GM23338 (cell line): Measurements from ENCODE around the gene FBLN5. TPM values are rescaled to one million over a fixed set of nuclear protein-coding genes. Genes with fewer than 3 reads are reported as not detected.
A peak's percentile ranks its signal among the peaks of the same experiment; 100 is the strongest.

Experiments used
- ATAC-seq: fragments of 200-7000 bp; cut with Tn5 transposase; 3 replicates; pipeline ENCODE4 v1.9.1; 2020
- DNase-seq: peaks from one replicate; pipeline ENCODE4 v3.0.0-alpha.2; 2015; ENCODE audit warnings: low spot score
- H2AFZ ChIP-seq: fragments of 200-600 bp; sonication (generic); 2 replicates; pipeline ENCODE4 v1.8.0; 2016; ENCODE audit warnings: antibody characterized with exemption, mild to moderate bottlenecking, moderate library complexity
- H3F3A ChIP-seq: fragments of 200-600 bp; sonication (generic); replicated peaks from 2 replicates; pipeline ENCODE4 v1.8.0; 2017; ENCODE audit warnings: antibody characterized with exemption, mixed run types, low read depth
- H3K27ac ChIP-seq: fragments of 200-600 bp; sonication (generic); 2 replicates; pipeline ENCODE4 v1.6.1; 2016; ENCODE audit warnings: low read depth
- H3K27me3 ChIP-seq: fragments of 200-600 bp; sonication (generic); 2 replicates; pipeline ENCODE4 v1.8.0; 2016; ENCODE audit warnings: mild to moderate bottlenecking, mixed run types, moderate library complexity; ENCODE audit not compliant: insufficient read depth
- H3K36me3 ChIP-seq: fragments of 200-600 bp; sonication (generic); 2 replicates; pipeline ENCODE4 v1.8.0; 2016; ENCODE audit warnings: mild to moderate bottlenecking; ENCODE audit not compliant: insufficient read depth
- H3K4me1 ChIP-seq: fragments of 200-600 bp; sonication (generic); 2 replicates; pipeline ENCODE4 v1.8.0; 2016; ENCODE audit warnings: mild to moderate bottlenecking, moderate library complexity; ENCODE audit not compliant: insufficient read depth
- H3K4me2 ChIP-seq: fragments of 200-600 bp; sonication (generic); 2 replicates; pipeline ENCODE4 v1.7.1; 2017; ENCODE audit warnings: mixed run types
- H3K4me3 ChIP-seq: fragments of 200-600 bp; sonication (generic); 2 replicates; pipeline ENCODE4 v1.6.1; 2016; ENCODE audit warnings: mixed run types
- H3K79me2 ChIP-seq: fragments of 200-600 bp; sonication (generic); replicated peaks from 2 replicates; pipeline ENCODE4 v1.8.0; 2017; ENCODE audit warnings: mild to moderate bottlenecking; ENCODE audit not compliant: insufficient read depth
- H3K9me2 ChIP-seq: fragments of 200-600 bp; sonication (generic); 2 replicates; pipeline ENCODE4 v1.8.0; 2017; ENCODE audit not compliant: insufficient read depth
- H4K20me1 ChIP-seq: fragments of 200-600 bp; sonication (generic); replicated peaks from 2 replicates; pipeline ENCODE4 v1.8.0; 2017; ENCODE audit warnings: mild to moderate bottlenecking; ENCODE audit not compliant: insufficient read depth
- H3K27ac Mint-ChIP-seq: 2 replicates; pipeline ENCODE4 v1.8.0; 2020; ENCODE audit warnings: inconsistent platforms, mild to moderate bottlenecking, moderate library complexity, mixed read lengths
- H3K27me3 Mint-ChIP-seq: 3 replicates; pipeline ENCODE4 v1.8.0; 2022; ENCODE audit warnings: low read depth, mild to moderate bottlenecking, moderate library complexity, mixed read lengths, inconsistent platforms; ENCODE audit not compliant: insufficient read depth, poor library complexity
- H3K36me3 Mint-ChIP-seq: 3 replicates; pipeline ENCODE4 v1.8.0; 2021; ENCODE audit warnings: low read depth, mild to moderate bottlenecking, inconsistent platforms, moderate library complexity, mixed read lengths
- H3K4me1 Mint-ChIP-seq: 3 replicates; pipeline ENCODE4 v1.8.0; 2020; ENCODE audit warnings: mild to moderate bottlenecking, inconsistent platforms, mixed read lengths
- H3K4me3 Mint-ChIP-seq: 3 replicates; pipeline ENCODE4 v1.8.0; 2021; ENCODE audit warnings: moderate library complexity, mild to moderate bottlenecking, inconsistent platforms, mixed read lengths
- H3K9me3 Mint-ChIP-seq: 3 replicates; pipeline ENCODE4 v1.8.0; 2020; ENCODE audit warnings: moderate library complexity, mild to moderate bottlenecking, inconsistent platforms, mixed read lengths
- CREB1 ChIP-seq: fragments of 250-450 bp; sonication (Bioruptor Pico); IDR thresholded peaks from 2 replicates; pipeline ENCODE4 v1.5.0; 2020; ENCODE audit warnings: low read depth, mild to moderate bottlenecking, moderate library complexity
- EZH2 ChIP-seq: fragments of 200-600 bp; sonication (generic); IDR thresholded peaks from one replicate; pipeline ENCODE4 v1.8.0; 2017; ENCODE audit warnings: antibody characterized with exemption, mild to moderate bottlenecking, low read depth; ENCODE audit not compliant: unreplicated experiment
- JUNB ChIP-seq: IDR thresholded peaks from one replicate; pipeline ENCODE4 v1.6.1; 2016; ENCODE audit warnings: antibody characterized with exemption; ENCODE audit not compliant: unreplicated experiment
- NANOG ChIP-seq: IDR thresholded peaks from 2 replicates; pipeline ENCODE4 v1.6.1; 2016; ENCODE audit warnings: antibody characterized with exemption, borderline replicate concordance
- STAT1 ChIP-seq: IDR thresholded peaks from one replicate; pipeline ENCODE4 v1.6.1; 2016; ENCODE audit warnings: antibody characterized with exemption; ENCODE audit not compliant: unreplicated experiment
- ZNF114 ChIP-seq: fragments of 250-450 bp; sonication (Bioruptor Pico); IDR thresholded peaks from 2 replicates; pipeline ENCODE4 v1.5.0; 2020; ENCODE audit warnings: mild to moderate bottlenecking, moderate library complexity
- polyA plus RNA-seq: library from polyadenylated mRNA; unstranded; fragments of >200 nt; fragmentation: Nextera tagmentation; extraction: Ambion mirVana; gene quantifications from 2 replicates; pipeline ENCODE4 v1.2.1, GENCODE V29; 2016
- total RNA-seq: library from RNA; depleted of rRNA; stranded (reverse); fragments of >200 nt; shearing (Covaris generic); gene quantifications from 2 replicates; pipeline ENCODE4 v1.2.3, GENCODE V29; 2014
- TF ChIP-seq, protein P1 (sequence below), 2 experiments: fragments of 200-600 bp in 1 of 2; sonication (generic) in 1 of 2; conservative IDR thresholded peaks; 2 replicates each; pipeline versions ENCODE4 v1.5.1 to v1.6.1; 2016 to 2017; ENCODE audit warnings: antibody characterized with exemption in 2 of 2, low read depth in 2 of 2, mild to moderate bottlenecking in 2 of 2, moderate library complexity in 1 of 2
- TF ChIP-seq, protein P2 (sequence below): fragments of 250-450 bp; sonication (Bioruptor Pico); IDR thresholded peaks from 2 replicates; pipeline ENCODE4 v1.5.0; 2020; ENCODE audit warnings: mild to moderate bottlenecking, moderate library complexity
- TF ChIP-seq, protein P3 (sequence below): IDR thresholded peaks from one replicate; pipeline ENCODE4 v1.6.1; 2018; ENCODE audit warnings: antibody characterized with exemption; ENCODE audit not compliant: unreplicated experiment
- TF ChIP-seq, protein P4 (sequence below): IDR thresholded peaks from 2 replicates; pipeline ENCODE4 v1.6.1; 2016; ENCODE audit warnings: antibody characterized with exemption

FBLN5 gene
- total and polyA plus RNA-seq, 2 experiments from 2014 or later: 4.3 to 4.9 TPM

DNA sequence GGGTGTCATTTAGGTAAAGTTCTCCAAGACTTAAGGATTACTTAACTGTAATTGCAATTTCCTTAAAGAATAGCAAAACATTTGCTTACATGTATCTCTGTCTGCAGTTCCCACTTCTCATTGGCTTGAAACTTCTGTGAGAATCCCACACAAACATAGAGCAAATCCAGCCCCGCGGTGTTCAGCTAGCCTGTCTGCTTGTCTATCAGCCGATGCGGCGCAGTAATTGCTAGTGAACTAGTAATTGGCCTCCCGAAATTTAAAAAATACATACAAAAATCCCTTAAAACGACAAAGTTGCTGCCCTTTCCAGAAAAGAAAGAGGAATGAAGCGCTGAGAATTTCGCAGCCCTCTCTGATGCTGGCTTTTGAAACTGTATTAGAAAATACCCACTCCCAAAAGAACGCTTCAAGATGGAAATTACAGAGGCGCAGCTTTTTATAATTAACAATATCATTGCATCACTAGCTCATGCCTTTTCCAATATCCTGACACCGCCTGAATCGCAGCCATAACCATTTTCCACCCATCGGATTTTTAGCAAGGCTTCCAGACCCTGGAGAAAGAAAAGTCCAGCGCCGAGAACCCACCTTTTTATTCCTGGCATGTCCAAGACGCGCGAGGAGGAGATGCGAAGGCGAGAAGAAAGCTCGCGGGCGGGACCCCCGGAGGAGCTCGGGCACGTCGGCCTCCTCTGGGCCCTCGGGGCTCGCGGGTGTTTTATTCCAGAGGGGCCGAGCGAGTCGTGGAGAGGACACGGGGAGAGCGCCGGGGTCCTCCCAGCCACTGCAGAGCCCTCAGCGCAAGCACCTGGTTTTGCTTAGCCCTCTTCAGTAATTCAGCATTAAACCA, 646 bp downstream of the FBLN5 start:
- Histone ChIP-seq H3K4me1 (peaks cover 18% of the 10 kb centered on the region), H4K20me1 (no peaks in the 10 kb centered on the region), H3K79me2 (no peaks in the 10 kb centered on the region), H2AFZ (peak overlapping the region; percentile 99), H3K9me2 (no peaks in the 10 kb centered on the region), H3K27me3 (peaks cover 38% of the 10 kb centered on the region), H3K4me3 (peak overlapping the region; percentile 83), H3F3A (peaks cover 7% of the 10 kb centered on the region), H3K36me3 (no peaks in the 10 kb centered on the region), H3K27ac (no peak overlapping the region), H3K4me2 (peak overlapping the region; percentile 92)
- TF ChIP-seq CREB1: no peak
- no peak for TF ChIP-seq JUNB
- no peak for TF ChIP-seq EZH2
- TF ChIP-seq NANOG: no peak
- TF ChIP-seq, protein P1, sequence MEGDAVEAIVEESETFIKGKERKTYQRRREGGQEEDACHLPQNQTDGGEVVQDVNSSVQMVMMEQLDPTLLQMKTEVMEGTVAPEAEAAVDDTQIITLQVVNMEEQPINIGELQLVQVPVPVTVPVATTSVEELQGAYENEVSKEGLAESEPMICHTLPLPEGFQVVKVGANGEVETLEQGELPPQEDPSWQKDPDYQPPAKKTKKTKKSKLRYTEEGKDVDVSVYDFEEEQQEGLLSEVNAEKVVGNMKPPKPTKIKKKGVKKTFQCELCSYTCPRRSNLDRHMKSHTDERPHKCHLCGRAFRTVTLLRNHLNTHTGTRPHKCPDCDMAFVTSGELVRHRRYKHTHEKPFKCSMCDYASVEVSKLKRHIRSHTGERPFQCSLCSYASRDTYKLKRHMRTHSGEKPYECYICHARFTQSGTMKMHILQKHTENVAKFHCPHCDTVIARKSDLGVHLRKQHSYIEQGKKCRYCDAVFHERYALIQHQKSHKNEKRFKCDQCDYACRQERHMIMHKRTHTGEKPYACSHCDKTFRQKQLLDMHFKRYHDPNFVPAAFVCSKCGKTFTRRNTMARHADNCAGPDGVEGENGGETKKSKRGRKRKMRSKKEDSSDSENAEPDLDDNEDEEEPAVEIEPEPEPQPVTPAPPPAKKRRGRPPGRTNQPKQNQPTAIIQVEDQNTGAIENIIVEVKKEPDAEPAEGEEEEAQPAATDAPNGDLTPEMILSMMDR (conservative IDR thresholded peaks at IDR 0.05; ENCODE audit: low read depth in 2 of 2): no peak
- TF ChIP-seq, protein P2, sequence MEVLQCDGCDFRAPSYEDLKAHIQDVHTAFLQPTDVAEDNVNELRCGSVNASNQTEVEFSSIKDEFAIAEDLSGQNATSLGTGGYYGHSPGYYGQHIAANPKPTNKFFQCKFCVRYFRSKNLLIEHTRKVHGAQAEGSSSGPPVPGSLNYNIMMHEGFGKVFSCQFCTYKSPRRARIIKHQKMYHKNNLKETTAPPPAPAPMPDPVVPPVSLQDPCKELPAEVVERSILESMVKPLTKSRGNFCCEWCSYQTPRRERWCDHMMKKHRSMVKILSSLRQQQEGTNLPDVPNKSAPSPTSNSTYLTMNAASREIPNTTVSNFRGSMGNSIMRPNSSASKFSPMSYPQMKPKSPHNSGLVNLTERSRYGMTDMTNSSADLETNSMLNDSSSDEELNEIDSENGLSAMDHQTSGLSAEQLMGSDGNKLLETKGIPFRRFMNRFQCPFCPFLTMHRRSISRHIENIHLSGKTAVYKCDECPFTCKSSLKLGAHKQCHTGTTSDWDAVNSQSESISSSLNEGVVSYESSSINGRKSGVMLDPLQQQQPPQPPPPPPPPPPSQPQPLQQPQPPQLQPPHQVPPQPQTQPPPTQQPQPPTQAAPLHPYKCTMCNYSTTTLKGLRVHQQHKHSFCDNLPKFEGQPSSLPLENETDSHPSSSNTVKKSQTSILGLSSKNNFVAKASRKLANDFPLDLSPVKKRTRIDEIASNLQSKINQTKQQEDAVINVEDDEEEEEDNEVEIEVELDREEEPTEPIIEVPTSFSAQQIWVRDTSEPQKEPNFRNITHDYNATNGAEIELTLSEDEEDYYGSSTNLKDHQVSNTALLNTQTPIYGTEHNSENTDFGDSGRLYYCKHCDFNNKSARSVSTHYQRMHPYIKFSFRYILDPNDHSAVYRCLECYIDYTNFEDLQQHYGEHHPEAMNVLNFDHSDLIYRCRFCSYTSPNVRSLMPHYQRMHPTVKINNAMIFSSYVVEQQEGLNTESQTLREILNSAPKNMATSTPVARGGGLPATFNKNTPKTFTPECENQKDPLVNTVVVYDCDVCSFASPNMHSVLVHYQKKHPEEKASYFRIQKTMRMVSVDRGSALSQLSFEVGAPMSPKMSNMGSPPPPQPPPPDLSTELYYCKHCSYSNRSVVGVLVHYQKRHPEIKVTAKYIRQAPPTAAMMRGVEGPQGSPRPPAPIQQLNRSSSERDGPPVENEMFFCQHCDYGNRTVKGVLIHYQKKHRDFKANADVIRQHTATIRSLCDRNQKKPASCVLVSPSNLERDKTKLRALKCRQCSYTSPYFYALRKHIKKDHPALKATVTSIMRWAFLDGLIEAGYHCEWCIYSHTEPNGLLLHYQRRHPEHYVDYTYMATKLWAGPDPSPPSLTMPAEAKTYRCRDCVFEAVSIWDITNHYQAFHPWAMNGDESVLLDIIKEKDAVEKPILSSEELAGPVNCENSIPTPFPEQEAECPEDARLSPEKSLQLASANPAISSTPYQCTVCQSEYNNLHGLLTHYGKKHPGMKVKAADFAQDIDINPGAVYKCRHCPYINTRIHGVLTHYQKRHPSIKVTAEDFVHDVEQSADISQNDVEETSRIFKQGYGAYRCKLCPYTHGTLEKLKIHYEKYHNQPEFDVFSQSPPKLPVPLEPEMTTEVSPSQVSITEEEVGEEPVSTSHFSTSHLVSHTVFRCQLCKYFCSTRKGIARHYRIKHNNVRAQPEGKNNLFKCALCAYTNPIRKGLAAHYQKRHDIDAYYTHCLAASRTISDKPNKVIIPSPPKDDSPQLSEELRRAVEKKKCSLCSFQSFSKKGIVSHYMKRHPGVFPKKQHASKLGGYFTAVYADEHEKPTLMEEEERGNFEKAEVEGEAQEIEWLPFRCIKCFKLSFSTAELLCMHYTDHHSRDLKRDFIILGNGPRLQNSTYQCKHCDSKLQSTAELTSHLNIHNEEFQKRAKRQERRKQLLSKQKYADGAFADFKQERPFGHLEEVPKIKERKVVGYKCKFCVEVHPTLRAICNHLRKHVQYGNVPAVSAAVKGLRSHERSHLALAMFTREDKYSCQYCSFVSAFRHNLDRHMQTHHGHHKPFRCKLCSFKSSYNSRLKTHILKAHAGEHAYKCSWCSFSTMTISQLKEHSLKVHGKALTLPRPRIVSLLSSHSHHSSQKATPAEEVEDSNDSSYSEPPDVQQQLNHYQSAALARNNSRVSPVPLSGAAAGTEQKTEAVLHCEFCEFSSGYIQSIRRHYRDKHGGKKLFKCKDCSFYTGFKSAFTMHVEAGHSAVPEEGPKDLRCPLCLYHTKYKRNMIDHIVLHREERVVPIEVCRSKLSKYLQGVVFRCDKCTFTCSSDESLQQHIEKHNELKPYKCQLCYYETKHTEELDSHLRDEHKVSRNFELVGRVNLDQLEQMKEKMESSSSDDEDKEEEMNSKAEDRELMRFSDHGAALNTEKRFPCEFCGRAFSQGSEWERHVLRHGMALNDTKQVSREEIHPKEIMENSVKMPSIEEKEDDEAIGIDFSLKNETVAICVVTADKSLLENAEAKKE (CRISPR knock-in tag): no peak
- no peak for TF ChIP-seq ZNF114
- TF ChIP-seq, protein P3, sequence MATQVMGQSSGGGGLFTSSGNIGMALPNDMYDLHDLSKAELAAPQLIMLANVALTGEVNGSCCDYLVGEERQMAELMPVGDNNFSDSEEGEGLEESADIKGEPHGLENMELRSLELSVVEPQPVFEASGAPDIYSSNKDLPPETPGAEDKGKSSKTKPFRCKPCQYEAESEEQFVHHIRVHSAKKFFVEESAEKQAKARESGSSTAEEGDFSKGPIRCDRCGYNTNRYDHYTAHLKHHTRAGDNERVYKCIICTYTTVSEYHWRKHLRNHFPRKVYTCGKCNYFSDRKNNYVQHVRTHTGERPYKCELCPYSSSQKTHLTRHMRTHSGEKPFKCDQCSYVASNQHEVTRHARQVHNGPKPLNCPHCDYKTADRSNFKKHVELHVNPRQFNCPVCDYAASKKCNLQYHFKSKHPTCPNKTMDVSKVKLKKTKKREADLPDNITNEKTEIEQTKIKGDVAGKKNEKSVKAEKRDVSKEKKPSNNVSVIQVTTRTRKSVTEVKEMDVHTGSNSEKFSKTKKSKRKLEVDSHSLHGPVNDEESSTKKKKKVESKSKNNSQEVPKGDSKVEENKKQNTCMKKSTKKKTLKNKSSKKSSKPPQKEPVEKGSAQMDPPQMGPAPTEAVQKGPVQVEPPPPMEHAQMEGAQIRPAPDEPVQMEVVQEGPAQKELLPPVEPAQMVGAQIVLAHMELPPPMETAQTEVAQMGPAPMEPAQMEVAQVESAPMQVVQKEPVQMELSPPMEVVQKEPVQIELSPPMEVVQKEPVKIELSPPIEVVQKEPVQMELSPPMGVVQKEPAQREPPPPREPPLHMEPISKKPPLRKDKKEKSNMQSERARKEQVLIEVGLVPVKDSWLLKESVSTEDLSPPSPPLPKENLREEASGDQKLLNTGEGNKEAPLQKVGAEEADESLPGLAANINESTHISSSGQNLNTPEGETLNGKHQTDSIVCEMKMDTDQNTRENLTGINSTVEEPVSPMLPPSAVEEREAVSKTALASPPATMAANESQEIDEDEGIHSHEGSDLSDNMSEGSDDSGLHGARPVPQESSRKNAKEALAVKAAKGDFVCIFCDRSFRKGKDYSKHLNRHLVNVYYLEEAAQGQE: no peak
- TF ChIP-seq, protein P4, sequence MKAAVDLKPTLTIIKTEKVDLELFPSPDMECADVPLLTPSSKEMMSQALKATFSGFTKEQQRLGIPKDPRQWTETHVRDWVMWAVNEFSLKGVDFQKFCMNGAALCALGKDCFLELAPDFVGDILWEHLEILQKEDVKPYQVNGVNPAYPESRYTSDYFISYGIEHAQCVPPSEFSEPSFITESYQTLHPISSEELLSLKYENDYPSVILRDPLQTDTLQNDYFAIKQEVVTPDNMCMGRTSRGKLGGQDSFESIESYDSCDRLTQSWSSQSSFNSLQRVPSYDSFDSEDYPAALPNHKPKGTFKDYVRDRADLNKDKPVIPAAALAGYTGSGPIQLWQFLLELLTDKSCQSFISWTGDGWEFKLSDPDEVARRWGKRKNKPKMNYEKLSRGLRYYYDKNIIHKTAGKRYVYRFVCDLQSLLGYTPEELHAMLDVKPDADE: no peak
- TF ChIP-seq STAT1: no peak
- Mint-ChIP-seq H3K4me1 (peaks cover 18% of the 10 kb centered on the region), H3K27ac (no peak overlapping the region), H3K9me3 (no peaks in the 10 kb centered on the region), H3K36me3 (no peaks in the 10 kb centered on the region), H3K4me3 (peak overlapping the region; percentile 80), H3K27me3 (peaks cover 25% of the 10 kb centered on the region)
- ATAC-seq (no peak; the same call in 1 of the 3 replicates), DNase-seq (no peak)
